Measurements from ENCODE around the gene SLC44A1.
A peak's percentile ranks its signal among the peaks of the same experiment; 100 is the strongest.

SLC44A1 gene

GRCh38 chr9:105275938-105276337 is 31.5 kb downstream of the SLC44A1 start:
- no peak for DNase-seq

DNA sequence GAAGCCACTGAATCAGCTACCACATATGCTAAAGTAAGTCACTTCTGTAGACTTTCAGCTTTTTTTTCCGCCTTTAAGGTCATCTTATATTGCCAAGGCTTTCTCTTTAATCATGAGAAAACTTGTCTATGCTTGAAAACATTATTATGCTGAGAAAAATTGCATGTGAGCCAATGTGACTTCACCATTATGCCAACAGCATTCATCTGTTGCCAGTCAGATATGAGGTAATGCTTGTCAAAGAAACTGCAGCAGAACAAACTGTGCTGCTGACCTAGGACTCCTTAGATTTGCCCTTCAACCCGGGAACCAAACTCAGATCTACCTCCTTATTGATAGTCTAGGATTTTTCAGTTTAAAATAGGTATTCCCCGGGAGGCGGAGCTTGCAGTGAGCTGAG is 34.3 kb downstream of the SLC44A1 start:
- no peak for DNase-seq

DNA sequence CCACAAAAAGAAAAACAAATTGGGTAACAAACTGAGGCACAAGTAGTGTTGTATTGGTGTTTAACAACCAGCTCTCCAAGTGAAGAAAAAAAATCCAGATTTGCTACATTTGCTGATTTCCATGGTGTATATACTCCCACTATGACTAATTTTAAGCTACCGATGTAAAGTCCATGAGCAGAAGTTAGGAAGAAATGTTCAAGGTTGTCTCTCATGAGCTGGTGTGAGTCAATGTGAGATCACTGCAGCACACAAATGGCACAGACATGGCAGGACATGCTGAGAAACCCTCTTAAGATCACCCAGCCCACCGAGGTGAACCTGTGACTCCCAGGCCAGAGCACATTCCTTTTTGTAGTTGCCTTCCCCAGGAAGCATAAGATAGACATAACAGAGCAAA is 36.2 kb downstream of the SLC44A1 start:
- DNase-seq = no peak

- DNase-seq = no peak
Measured at GRCh38 chr9:105281272-105281671, 36.8 kb downstream of the SLC44A1 start.

- no peak for DNase-seq
Measured at GRCh38 chr9:105281926-105282325, 37.5 kb downstream of the SLC44A1 start.

- DNase-seq = no peak
Measured at GRCh38 chr9:105282870-105283621, 38.6 kb downstream of the SLC44A1 start.

DNA sequence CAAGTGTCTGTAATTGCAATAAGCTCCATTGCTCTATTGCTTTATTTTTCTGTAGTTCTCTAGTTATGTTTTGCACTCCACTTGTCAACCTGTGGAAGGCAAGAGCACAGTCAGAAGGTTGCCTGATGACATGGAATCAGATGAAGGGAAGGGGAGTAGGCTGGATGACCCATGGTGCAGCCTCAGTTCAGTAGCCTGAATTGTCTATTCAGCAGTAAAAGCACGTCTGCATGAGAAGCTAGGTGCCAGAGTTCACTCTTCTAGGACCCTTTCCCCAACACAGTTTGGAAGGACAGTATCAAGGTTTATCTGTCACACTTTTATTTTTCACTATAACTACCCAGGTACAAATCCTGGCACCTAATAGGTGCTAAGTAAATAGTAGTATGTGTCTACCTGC is 39.3 kb downstream of the SLC44A1 start:
- no peak for DNase-seq

GRCh38 chr9:105284463-105284862 is 40.0 kb downstream of the SLC44A1 start:
- no peak for DNase-seq

GRCh38 chr9:105286098-105286497 is 41.6 kb downstream of the SLC44A1 start:
- no peak for DNase-seq

DNA sequence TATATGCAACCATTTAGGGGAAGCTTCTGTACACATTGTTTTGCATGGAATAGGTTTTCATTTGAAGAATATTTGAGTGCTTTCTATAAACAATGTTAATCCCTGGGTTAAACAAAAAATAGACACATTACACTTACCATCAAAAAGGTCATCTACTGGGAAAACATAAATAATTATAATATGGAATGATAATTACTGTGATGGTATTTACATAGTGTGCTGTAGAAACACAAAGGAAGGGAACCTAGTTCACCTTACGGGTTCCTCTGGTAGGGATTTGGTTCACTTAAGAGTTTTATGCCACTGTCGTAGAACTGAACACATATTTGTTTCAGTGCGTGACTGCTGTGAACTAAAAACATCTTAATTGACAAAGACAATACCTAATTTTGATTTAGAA is 44.9 kb downstream of the SLC44A1 start:
- no peak for DNase-seq

- DNase-seq = no peak
Measured at GRCh38 chr9:105290418-105290817, 46.0 kb downstream of the SLC44A1 start.

DNA sequence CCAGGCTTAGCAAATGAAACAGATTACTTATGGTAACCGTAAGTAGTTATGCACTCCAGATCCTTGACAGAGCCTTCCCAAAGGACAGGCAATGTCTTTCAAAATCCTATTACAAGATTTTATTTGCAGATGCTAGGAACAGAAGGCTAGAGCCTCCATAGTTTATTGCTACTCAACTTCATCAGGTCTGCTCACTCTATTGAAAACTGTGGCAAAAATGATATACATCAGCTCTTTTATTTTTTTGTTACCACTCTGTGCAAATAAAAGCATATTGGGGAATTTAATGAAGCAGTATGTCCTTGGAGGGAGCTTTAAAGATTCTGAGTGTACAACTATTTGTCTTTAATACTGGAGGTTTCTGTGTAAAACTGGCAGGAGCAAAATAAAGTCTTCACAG is 46.5 kb downstream of the SLC44A1 start:
- DNase-seq = no peak

DNA sequence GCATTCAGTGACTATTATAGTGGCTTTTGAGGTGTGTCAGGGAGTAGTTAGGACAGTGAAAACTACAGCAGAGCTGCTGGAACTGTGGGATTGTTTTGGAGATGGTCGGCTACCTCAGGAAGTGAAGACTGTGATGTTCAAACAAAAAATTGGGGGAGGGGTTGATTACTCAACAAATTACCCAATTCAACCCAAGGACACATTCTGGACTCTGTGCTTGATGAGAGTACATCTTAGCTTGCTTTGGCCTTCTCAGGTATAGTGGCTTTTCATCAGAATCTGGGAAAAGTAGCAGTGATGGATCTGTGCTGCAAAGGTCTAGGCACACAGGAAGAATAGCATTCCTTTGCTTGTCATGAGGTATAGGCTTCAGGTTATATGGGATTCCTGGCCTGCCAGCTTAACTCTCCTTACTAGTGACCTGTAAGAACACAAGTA is 47.0 kb downstream of the SLC44A1 start:
- DNase-seq = no peak

- DNase-seq = no peak
Measured at GRCh38 chr9:105291938-105292337, 47.5 kb downstream of the SLC44A1 start.

GRCh38 chr9:105293408-105293807 is 49.0 kb downstream of the SLC44A1 start:
- no peak for DNase-seq

DNA sequence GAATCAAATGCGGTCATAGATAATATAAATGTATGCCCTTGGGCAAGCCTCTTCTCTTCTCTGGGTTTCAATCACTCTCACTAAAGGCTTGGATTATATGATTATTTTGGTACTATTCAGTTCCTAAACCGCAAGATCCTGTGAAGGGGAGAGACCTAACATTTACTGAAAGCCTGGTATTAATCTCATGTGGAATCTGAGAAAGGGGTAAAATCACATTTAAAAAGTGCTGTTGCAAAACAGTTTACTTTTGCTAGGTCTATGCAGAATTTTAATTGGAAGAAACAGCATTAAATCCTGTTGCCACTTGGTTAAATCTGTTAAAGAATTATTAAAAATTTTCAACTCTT is 50.7 kb downstream of the SLC44A1 start:
- no peak for DNase-seq

DNA sequence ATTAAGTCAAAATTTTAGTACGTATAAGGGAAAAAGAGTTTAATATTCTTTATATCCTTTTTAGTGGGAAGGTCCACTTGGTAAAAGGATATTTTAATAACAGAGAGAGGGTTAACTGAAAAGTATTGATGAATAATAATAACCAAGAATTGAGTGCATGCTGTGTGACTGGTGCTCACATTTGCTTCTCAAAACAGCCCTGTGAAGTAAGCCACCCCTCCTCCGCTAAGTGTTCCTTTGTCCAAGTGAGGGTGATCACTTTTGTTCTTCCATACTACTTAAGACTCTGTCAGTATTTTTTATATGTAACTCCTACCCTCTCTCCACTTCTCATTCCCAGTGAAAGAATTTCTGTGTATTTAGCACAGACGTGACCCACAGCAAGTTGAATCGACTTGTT is 51.5 kb downstream of the SLC44A1 start:
- DNase-seq = no peak

GRCh38 chr9:105296445-105296844 is 52.0 kb downstream of the SLC44A1 start:
- no peak for DNase-seq

- no peak for DNase-seq
Measured at GRCh38 chr9:105296877-105297287, 52.4 kb downstream of the SLC44A1 start.

- DNase-seq = no peak
Measured at GRCh38 chr9:105297442-105298075, 53.1 kb downstream of the SLC44A1 start.

DNA sequence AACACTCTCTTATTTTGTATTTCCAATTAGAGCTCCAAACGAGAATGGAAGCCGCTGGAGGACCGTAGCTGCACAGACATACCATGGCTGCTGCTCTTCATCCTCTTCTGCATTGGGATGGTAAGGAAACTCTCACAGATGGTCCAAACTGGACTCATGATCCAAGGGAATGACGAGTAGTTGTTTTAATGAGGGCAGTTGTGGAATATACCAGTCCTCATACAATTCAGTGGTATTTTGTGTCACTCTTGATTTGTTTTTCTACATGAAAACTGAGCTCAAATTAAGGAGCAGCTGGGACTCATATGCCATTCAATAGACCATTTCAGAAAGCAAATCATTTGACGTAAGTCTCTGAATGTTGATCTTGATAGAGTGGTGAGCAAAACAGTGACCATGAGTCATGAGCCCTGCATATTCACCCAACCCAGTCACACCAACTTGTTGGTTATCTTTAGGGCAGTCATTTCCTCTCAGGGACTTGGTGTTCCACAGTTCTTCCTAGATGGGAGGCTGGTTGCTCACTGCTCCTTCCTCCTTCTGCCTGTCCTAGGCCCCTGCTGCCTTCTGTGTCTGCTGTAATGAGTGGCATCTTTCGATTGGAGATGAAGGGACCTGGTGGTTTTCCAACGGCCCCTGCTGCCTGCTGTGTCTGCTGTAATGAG is 54.9 kb downstream of the SLC44A1 start:
- peak; percentile 30 for DNase-seq

DNA sequence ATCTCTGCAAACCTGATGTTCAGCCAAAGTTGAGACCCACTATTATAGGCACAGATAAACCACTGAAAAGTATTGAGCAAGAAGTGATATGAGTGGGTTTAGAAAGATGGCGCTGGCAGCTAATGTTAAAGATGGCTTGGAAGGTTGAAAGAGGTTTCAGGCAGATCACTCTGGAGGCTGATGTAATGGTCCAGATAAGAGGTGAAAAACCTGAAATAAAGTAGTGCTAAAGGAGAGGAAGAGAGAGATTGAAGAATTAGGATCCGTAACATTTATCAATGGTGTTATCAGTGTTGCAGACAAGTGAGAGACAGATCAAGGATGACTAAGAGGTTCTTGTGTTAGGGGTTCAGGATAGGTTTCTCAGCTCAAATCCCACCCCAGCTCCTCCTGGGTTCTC is 58.3 kb downstream of the SLC44A1 start:
- DNase-seq = no peak

DNA sequence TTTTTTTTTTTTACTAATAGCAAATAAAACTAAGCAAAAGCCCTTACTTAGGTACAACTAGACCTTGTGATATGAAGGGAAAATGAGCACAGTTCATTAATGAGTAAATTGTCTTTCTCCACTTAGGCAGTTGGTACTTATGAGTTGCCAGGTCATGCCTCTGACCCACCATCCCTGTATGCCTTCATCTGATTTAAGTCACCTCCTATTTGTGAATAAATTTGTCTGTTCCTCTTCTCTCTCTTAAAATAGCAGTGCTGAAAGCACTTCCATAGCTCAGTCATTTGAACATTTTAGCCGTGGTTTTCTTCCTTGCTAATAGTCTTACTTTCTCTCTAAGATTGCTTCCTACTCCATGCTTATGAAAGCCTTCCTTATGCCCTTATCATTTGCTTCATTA is 61.4 kb downstream of the SLC44A1 start:
- DNase-seq = no peak

All from stimulated activated CD4-positive, alpha-beta T cell treated with anti-CD3 and anti-CD28 coated beads, Interleukin-1b, Interleukin-23, amount 100 ng/mL, for 48 hours (primary cell).